HEK293 (cell line): Measurements from ENCODE around the gene CACHD1.

Experiments
- CTCF ChIA-PET: fragments of 350-600 bp; formaldehyde crosslinking; extraction: SDS; loops from one replicate; lab custom pipeline; 2021; ENCODE audit warnings: antibody characterized with exemption; lab: Yijun Ruan, JAX
- POLR2A ChIA-PET: fragments of 300-600 bp; formaldehyde crosslinking; extraction: SDS; loops from one replicate; lab custom pipeline; 2020; ENCODE audit warnings: antibody characterized with exemption, inconsistent platforms; lab: Yijun Ruan, JAX
- H3K27ac ChIP-seq: fragments of 200-500 bp; sonication (Bioruptor generic); 2 replicates; pipeline ENCODE4 v1.5.1; 2014; ENCODE audit warnings: low read depth, low read length, control low read depth, inconsistent platforms; ENCODE audit errors: extremely low read depth
- H3K36me3 ChIP-seq, 2 experiments: fragments of 200-500 bp in 1 of 2; sonication (Bioruptor generic) in 1 of 2; 1 replicate in 1 of 2; 2 replicates in 1 of 2; pipeline ENCODE4 v1.5.1; 2014 to 2017; ENCODE audit warnings: inconsistent platforms in 2 of 2, low read length in 2 of 2; ENCODE audit not compliant: control insufficient read depth in 2 of 2, insufficient read depth in 1 of 2
- H3K4me1 ChIP-seq: fragments of 200-500 bp; sonication (Bioruptor generic); 2 replicates; pipeline ENCODE4 v1.5.1; 2014; ENCODE audit warnings: mild to moderate bottlenecking, low read length, inconsistent platforms; ENCODE audit not compliant: control insufficient read depth, insufficient read depth
- H3K4me3 ChIP-seq: 2 replicates; pipeline ENCODE4 v1.5.1; 2011; ENCODE audit warnings: low read depth, mild to moderate bottlenecking, control low read depth, low read length, moderate library complexity
- H3K9me3 ChIP-seq: fragments of 200-500 bp; sonication (Bioruptor generic); 2 replicates; pipeline ENCODE4 v1.5.1; 2014; ENCODE audit warnings: low read depth, low read length, inconsistent platforms; ENCODE audit not compliant: control insufficient read depth, insufficient read depth
- IKZF3 ChIP-seq: fragments of 450-650 bp; IDR thresholded peaks from 2 replicates; pipeline ENCODE4 v1.5.0; 2018; ENCODE audit warnings: missing biosample characterization, mild to moderate bottlenecking, missing genetic modification characterization, moderate library complexity
- SP2 ChIP-seq: fragments of 450-650 bp; formaldehyde crosslinking; IDR thresholded peaks from 2 replicates; pipeline ENCODE4 v1.5.1; 2016; ENCODE audit warnings: missing biosample characterization, missing genetic modification characterization
- ZFP3 ChIP-seq: fragments of 450-650 bp; formaldehyde crosslinking; IDR thresholded peaks from 2 replicates; pipeline ENCODE4 v1.5.1; 2016; ENCODE audit warnings: low read depth, missing biosample characterization, missing genetic modification characterization
- ZNF112 ChIP-seq: fragments of 450-650 bp; formaldehyde crosslinking; IDR thresholded peaks from 2 replicates; pipeline ENCODE4 v1.5.0; 2017; ENCODE audit warnings: missing biosample characterization, missing genetic modification characterization
- ZNF121 ChIP-seq: fragments of 450-650 bp; formaldehyde crosslinking; IDR thresholded peaks from 2 replicates; pipeline ENCODE4 v1.5.1; 2016; ENCODE audit warnings: missing biosample characterization, missing genetic modification characterization
- ZNF133 ChIP-seq: fragments of 450-650 bp; formaldehyde crosslinking; IDR thresholded peaks from 2 replicates; pipeline ENCODE4 v1.5.1; 2016; ENCODE audit warnings: missing biosample characterization, missing genetic modification characterization
- ZNF221 ChIP-seq: fragments of 450-650 bp; formaldehyde crosslinking; IDR thresholded peaks from 2 replicates; pipeline ENCODE4 v1.5.1; 2017; ENCODE audit warnings: missing biosample characterization, missing genetic modification characterization, borderline replicate concordance
- ZNF274 ChIP-seq, 2 experiments: fragments of 200-500 bp in 1 of 2; fragments of 450-650 bp in 1 of 2; sonication (Bioruptor generic) in 1 of 2; formaldehyde crosslinking in 1 of 2; IDR thresholded peaks; 2 replicates each; pipeline versions ENCODE4 v1.5.1 to v1.6.1; 2014 to 2016; ENCODE audit warnings: borderline replicate concordance in 1 of 2, inconsistent platforms in 1 of 2, low read length in 1 of 2, missing biosample characterization in 1 of 2, missing genetic modification characterization in 1 of 2
- ZNF302 ChIP-seq: fragments of 450-650 bp; formaldehyde crosslinking; IDR thresholded peaks from 2 replicates; pipeline ENCODE4 v1.5.1; 2016; ENCODE audit warnings: missing biosample characterization, missing genetic modification characterization, low read depth
- ZNF501 ChIP-seq: fragments of 450-650 bp; formaldehyde crosslinking; IDR thresholded peaks from 2 replicates; pipeline ENCODE4 v1.5.1; 2016; ENCODE audit warnings: missing biosample characterization, missing genetic modification characterization
- ZSCAN30 ChIP-seq: fragments of 450-650 bp; IDR thresholded peaks from 2 replicates; pipeline ENCODE4 v1.5.1; 2018; ENCODE audit warnings: missing biosample characterization, mild to moderate bottlenecking, missing genetic modification characterization, moderate library complexity
- ZXDB ChIP-seq: fragments of 450-650 bp; formaldehyde crosslinking; IDR thresholded peaks from 2 replicates; pipeline ENCODE4 v1.5.1; 2016; ENCODE audit warnings: missing biosample characterization, missing genetic modification characterization
- TF ChIP-seq, protein P1 (sequence below): fragments of 450-650 bp; formaldehyde crosslinking; IDR thresholded peaks from 2 replicates; pipeline ENCODE4 v1.5.1; 2017; ENCODE audit warnings: missing biosample characterization, missing genetic modification characterization
- TF ChIP-seq, protein P2 (sequence below): fragments of 450-650 bp; formaldehyde crosslinking; IDR thresholded peaks from 2 replicates; pipeline ENCODE4 v1.5.1; 2016; ENCODE audit warnings: missing biosample characterization, missing genetic modification characterization, low read depth
- TF ChIP-seq, protein P3 (sequence below): fragments of 450-650 bp; formaldehyde crosslinking; IDR thresholded peaks from 2 replicates; pipeline ENCODE4 v1.5.1; 2017; ENCODE audit warnings: missing biosample characterization, missing genetic modification characterization
- TF ChIP-seq, protein P4 (sequence below): fragments of 450-650 bp; formaldehyde crosslinking; IDR thresholded peaks from 2 replicates; pipeline ENCODE4 v1.5.0; 2017; ENCODE audit warnings: missing biosample characterization, missing genetic modification characterization, borderline replicate concordance
- TF ChIP-seq, protein P5 (sequence below): fragments of 450-650 bp; formaldehyde crosslinking; IDR thresholded peaks from 2 replicates; pipeline ENCODE4; 2016; ENCODE audit warnings: missing biosample characterization, missing genetic modification characterization

CACHD1 gene

DNA sequence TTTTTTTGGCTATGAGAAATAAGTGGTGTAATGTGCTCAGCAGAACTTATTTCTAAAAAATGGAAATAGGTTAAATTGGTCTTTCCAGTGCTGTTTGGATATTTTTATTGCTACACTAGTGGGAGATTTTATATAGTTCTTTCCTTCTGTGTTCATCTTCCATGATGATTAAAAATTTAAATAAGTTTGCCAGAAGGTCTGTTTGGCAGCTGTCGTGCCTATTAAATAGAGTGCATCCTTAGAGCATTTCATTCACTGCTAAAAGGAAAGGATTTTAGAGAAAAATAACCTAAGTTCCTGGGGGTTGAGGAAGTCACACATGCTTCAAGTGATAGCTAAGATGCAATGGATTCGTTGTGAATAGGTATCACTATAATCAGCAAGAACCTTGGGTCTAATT is 245.3 kb downstream of the CACHD1 start:
- ChIA-PET POLR2A (no interaction called here), CTCF (no interaction called here)
- no peaks in the 10 kb centered on the region for H3K36me3 ChIP-seq
- H3K27ac ChIP-seq = no peak overlapping the region
- no peak for TF ChIP-seq ZNF501 (tag by site-specific recombination)
- no peak for TF ChIP-seq ZFP3
- no peak for TF ChIP-seq ZNF302 (tag by site-specific recombination)
- no peak for TF ChIP-seq ZNF221 (tag by site-specific recombination)
- TF ChIP-seq, protein P1, sequence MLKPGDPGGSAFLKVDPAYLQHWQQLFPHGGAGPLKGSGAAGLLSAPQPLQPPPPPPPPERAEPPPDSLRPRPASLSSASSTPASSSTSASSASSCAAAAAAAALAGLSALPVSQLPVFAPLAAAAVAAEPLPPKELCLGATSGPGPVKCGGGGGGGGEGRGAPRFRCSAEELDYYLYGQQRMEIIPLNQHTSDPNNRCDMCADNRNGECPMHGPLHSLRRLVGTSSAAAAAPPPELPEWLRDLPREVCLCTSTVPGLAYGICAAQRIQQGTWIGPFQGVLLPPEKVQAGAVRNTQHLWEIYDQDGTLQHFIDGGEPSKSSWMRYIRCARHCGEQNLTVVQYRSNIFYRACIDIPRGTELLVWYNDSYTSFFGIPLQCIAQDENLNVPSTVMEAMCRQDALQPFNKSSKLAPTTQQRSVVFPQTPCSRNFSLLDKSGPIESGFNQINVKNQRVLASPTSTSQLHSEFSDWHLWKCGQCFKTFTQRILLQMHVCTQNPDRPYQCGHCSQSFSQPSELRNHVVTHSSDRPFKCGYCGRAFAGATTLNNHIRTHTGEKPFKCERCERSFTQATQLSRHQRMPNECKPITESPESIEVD (tag by site-specific recombination) = no peak
- no peak for TF ChIP-seq ZSCAN30
- TF ChIP-seq, protein P2, sequence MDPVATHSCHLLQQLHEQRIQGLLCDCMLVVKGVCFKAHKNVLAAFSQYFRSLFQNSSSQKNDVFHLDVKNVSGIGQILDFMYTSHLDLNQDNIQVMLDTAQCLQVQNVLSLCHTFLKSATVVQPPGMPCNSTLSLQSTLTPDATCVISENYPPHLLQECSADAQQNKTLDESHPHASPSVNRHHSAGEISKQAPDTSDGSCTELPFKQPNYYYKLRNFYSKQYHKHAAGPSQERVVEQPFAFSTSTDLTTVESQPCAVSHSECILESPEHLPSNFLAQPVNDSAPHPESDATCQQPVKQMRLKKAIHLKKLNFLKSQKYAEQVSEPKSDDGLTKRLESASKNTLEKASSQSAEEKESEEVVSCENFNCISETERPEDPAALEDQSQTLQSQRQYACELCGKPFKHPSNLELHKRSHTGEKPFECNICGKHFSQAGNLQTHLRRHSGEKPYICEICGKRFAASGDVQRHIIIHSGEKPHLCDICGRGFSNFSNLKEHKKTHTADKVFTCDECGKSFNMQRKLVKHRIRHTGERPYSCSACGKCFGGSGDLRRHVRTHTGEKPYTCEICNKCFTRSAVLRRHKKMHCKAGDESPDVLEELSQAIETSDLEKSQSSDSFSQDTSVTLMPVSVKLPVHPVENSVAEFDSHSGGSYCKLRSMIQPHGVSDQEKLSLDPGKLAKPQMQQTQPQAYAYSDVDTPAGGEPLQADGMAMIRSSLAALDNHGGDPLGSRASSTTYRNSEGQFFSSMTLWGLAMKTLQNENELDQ (tag by site-specific recombination) = no peak
- TF ChIP-seq, protein P3, sequence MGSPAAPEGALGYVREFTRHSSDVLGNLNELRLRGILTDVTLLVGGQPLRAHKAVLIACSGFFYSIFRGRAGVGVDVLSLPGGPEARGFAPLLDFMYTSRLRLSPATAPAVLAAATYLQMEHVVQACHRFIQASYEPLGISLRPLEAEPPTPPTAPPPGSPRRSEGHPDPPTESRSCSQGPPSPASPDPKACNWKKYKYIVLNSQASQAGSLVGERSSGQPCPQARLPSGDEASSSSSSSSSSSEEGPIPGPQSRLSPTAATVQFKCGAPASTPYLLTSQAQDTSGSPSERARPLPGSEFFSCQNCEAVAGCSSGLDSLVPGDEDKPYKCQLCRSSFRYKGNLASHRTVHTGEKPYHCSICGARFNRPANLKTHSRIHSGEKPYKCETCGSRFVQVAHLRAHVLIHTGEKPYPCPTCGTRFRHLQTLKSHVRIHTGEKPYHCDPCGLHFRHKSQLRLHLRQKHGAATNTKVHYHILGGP (tag by site-specific recombination) = no peak
- TF ChIP-seq ZNF274 (IDR thresholded peaks at IDR 0.05; ENCODE audit: low read length) = no peak
- no peak for TF ChIP-seq ZNF274 (tag by site-specific recombination; IDR thresholded peaks at IDR 0.05; ENCODE audit: borderline replicate concordance)
- no peak for TF ChIP-seq IKZF3 (tag by site-specific recombination)
- TF ChIP-seq ZNF133 (tag by site-specific recombination) = no peak
- TF ChIP-seq, protein P4, sequence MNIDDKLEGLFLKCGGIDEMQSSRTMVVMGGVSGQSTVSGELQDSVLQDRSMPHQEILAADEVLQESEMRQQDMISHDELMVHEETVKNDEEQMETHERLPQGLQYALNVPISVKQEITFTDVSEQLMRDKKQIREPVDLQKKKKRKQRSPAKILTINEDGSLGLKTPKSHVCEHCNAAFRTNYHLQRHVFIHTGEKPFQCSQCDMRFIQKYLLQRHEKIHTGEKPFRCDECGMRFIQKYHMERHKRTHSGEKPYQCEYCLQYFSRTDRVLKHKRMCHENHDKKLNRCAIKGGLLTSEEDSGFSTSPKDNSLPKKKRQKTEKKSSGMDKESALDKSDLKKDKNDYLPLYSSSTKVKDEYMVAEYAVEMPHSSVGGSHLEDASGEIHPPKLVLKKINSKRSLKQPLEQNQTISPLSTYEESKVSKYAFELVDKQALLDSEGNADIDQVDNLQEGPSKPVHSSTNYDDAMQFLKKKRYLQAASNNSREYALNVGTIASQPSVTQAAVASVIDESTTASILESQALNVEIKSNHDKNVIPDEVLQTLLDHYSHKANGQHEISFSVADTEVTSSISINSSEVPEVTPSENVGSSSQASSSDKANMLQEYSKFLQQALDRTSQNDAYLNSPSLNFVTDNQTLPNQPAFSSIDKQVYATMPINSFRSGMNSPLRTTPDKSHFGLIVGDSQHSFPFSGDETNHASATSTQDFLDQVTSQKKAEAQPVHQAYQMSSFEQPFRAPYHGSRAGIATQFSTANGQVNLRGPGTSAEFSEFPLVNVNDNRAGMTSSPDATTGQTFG (tag by site-specific recombination) = no peak
- TF ChIP-seq SP2 (tag by site-specific recombination) = no peak
- no peak for TF ChIP-seq ZNF112 (tag by site-specific recombination)
- TF ChIP-seq ZXDB = no peak
- TF ChIP-seq, protein P5, sequence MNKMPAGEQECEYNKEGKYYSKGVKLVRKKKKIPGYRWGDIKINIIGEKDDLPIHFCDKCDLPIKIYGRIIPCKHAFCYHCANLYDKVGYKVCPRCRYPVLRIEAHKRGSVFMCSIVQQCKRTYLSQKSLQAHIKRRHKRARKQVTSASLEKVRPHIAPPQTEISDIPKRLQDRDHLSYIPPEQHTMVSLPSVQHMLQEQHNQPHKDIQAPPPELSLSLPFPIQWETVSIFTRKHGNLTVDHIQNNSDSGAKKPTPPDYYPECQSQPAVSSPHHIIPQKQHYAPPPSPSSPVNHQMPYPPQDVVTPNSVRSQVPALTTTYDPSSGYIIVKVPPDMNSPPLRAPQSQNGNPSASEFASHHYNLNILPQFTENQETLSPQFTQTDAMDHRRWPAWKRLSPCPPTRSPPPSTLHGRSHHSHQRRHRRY = no peak
- TF ChIP-seq ZNF121 (tag by site-specific recombination) = no peak
- H3K4me3 ChIP-seq = no peak overlapping the region
- no peaks in the 10 kb centered on the region for H3K4me1 ChIP-seq
- no peaks in the 10 kb centered on the region for H3K9me3 ChIP-seq
